NCI-H526 treated with DMSO at 0.1 percent for 48 hours (cell line): ENCODE measurements around the gene USP15.

Experiments
- DNase-seq: peaks from one replicate; lab custom pipeline; 2025; lab: John Stamatoyannopoulos, UW

USP15 gene

GRCh38 chr12:62258231-62258630, 2.0 kb upstream of the USP15 start:
- no peak for DNase-seq

- peak; percentile 53 for DNase-seq
These were observed 1.1 kb upstream of the USP15 start for GRCh38 chr12:62258941-62259630.

- DNase-seq, result peak; percentile 66
These were observed 592 bp upstream of the USP15 start for GRCh38 chr12:62259631-62259992.

GRCh38 chr12:62260733-62261683, 804 bp downstream of the USP15 start:
- peak; percentile 27 for DNase-seq

- no peak for DNase-seq
These were observed 1.8 kb downstream of the USP15 start for GRCh38 chr12:62261876-62262517.

- no peak for DNase-seq
These were observed 3.0 kb downstream of the USP15 start for GRCh38 chr12:62263232-62263631.

- DNase-seq, result no peak
These were observed 3.8 kb downstream of the USP15 start for GRCh38 chr12:62263966-62264365.

- DNase-seq, result no peak
These were observed 4.5 kb downstream of the USP15 start for GRCh38 chr12:62264706-62265105.

- DNase-seq, result no peak
These were observed 5.3 kb downstream of the USP15 start for GRCh38 chr12:62265511-62265910.

- DNase-seq, result no peak
These were observed 6.8 kb downstream of the USP15 start for GRCh38 chr12:62267026-62267425.

GRCh38 chr12:62267480-62267879, 7.3 kb downstream of the USP15 start:
- DNase-seq, result no peak

GRCh38 chr12:62268956-62269355, 8.8 kb downstream of the USP15 start:
- no peak for DNase-seq

GRCh38 chr12:62269464-62270228, 9.4 kb downstream of the USP15 start:
- DNase-seq, result no peak

GRCh38 chr12:62270384-62270783, 10.2 kb downstream of the USP15 start:
- no peak for DNase-seq

GRCh38 chr12:62270872-62271271, 10.7 kb downstream of the USP15 start:
- no peak for DNase-seq

GRCh38 chr12:62272936-62273552, 12.8 kb downstream of the USP15 start:
- no peak for DNase-seq

- DNase-seq, result no peak
These were observed 13.6 kb downstream of the USP15 start for GRCh38 chr12:62273724-62274380.

GRCh38 chr12:62278022-62278421, 17.8 kb downstream of the USP15 start:
- no peak for DNase-seq

- DNase-seq, result no peak
These were observed 18.9 kb downstream of the USP15 start for GRCh38 chr12:62279058-62279457.

- DNase-seq, result no peak
These were observed 19.8 kb downstream of the USP15 start for GRCh38 chr12:62279961-62280360.
